Stimulated activated CD8-positive, alpha-beta memory T cell treated with anti-CD3 and anti-CD28 coated beads, Interleukin-12 subunit alpha, Interleukin-12 subunit beta, amount 100 ng/mL, for 1 hour (primary cell): ENCODE results near the gene IL17RC.
"Not testable (repeated sequence)": the region's sequence is repeated elsewhere in the genome, so short reads cannot be mapped to it uniquely, and the experiment has no call there.

Source experiments
- DNase-seq: peaks from one replicate; pipeline ENCODE4 v3.0.0-alpha.2; 2020; ENCODE audit warnings: low read depth

Gene IL17RC

GRCh38 chr3:9915254-9916141, 1.4 kb upstream of the IL17RC start:
- no peak for DNase-seq

- no peak for DNase-seq
These were observed 558 bp upstream of the IL17RC start for GRCh38 chr3:9916346-9916733.

- no peak for DNase-seq
These were observed 922 bp downstream of the IL17RC start for GRCh38 chr3:9917820-9918219.

GRCh38 chr3:9918261-9919038, 1.6 kb downstream of the IL17RC start:
- no peak for DNase-seq

- DNase-seq = no peak
These were observed 11.3 kb downstream of the IL17RC start for GRCh38 chr3:9928158-9928557.

- no peak for DNase-seq
These were observed 14.0 kb downstream of the IL17RC start for GRCh38 chr3:9930804-9931418.

- no peak for DNase-seq
These were observed 15.6 kb downstream of the IL17RC start for GRCh38 chr3:9932535-9932842.

GRCh38 chr3:9932843-9933560, 16.1 kb downstream of the IL17RC start:
- DNase-seq = peak; percentile 77

- peak; percentile 95 for DNase-seq
These were observed 16.8 kb downstream of the IL17RC start, which contains the start of gene CRELD1 for GRCh38 chr3:9933561-9934234. Gene CRELD1 (plus strand): TSS chr3:9933834. CDS start chr3:9934439, 605 bp downstream.

- no peak for DNase-seq
These were observed 17.3 kb downstream of the IL17RC start for GRCh38 chr3:9934235-9934621.

- no peak for DNase-seq
These were observed 18.1 kb downstream of the IL17RC start for GRCh38 chr3:9934993-9935392.

GRCh38 chr3:9935966-9936510, 19.1 kb downstream of the IL17RC start:
- DNase-seq = no peak

GRCh38 chr3:9937486-9938238, 20.8 kb downstream of the IL17RC start:
- DNase-seq = no peak

- no peak for DNase-seq
These were observed 22.1 kb downstream of the IL17RC start for GRCh38 chr3:9938966-9939365.

- not testable (repeated sequence) for DNase-seq
These were observed 23.0 kb downstream of the IL17RC start for GRCh38 chr3:9939906-9940305.

GRCh38 chr3:9940746-9941145, 23.8 kb downstream of the IL17RC start:
- no peak for DNase-seq

- no peak for DNase-seq
These were observed 25.3 kb downstream of the IL17RC start for GRCh38 chr3:9942164-9942563.

- DNase-seq = no peak
These were observed 26.2 kb downstream of the IL17RC start for GRCh38 chr3:9942934-9943690.

GRCh38 chr3:9944271-9944670, 27.4 kb downstream of the IL17RC start:
- no peak for DNase-seq

GRCh38 chr3:9945358-9945757, 28.5 kb downstream of the IL17RC start:
- DNase-seq = no peak
